Esophagus squamous epithelium (tissue), 4 donors: ENCODE measurements around the gene CDC42SE1.

ENCODE experiments used
- POLR2A ChIP-seq, 4 donors: fragments of 450-650 bp; IDR thresholded peaks; one replicate each; pipeline ENCODE4 v1.6.1; 2017; ENCODE audit warnings: antibody characterized with exemption in 4 of 4, mild to moderate bottlenecking in 4 of 4, moderate library complexity in 3 of 4
- TF ChIP-seq, protein P1 (sequence below), 6 experiments: fragments of 450-650 bp in 4 of 6; fragments of 200-600 bp in 2 of 6; sonication (generic) in 2 of 6; IDR thresholded peaks; one replicate each; pipeline ENCODE4 v1.5.1; 2016 to 2019; ENCODE audit warnings: antibody characterized with exemption in 6 of 6, mild to moderate bottlenecking in 4 of 6, moderate library complexity in 4 of 6

DNA sequence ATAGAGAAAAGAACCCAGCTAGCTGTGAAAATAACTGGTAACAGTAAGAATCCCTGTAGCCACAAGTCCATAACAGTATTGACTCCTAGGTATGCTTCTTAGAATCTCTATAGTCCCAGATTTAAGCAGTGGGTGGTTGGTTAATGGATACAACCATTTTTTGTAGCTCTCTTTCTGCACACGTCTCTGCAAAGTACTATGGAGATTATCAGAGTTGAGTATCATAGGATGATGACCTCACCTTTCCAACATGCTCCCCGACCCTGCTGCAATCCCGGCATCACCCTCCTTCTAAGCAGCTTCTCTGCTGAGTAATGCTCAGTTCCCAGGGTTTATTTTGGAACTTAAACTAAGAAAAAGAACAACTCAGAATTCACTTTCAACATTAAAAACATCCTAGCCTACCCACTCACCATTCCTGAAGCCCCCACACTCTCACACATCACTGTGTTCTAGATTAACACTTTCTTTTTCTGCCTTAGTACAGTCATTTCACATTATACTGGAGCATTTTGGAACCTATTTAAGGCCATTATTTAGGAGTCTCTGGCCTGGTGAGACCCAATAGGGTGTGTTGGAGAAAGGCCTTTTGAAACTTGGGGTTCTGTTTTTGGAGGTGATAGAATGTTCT is 3.4 kb upstream of the CDC42SE1 start:
- TF ChIP-seq, protein P1, sequence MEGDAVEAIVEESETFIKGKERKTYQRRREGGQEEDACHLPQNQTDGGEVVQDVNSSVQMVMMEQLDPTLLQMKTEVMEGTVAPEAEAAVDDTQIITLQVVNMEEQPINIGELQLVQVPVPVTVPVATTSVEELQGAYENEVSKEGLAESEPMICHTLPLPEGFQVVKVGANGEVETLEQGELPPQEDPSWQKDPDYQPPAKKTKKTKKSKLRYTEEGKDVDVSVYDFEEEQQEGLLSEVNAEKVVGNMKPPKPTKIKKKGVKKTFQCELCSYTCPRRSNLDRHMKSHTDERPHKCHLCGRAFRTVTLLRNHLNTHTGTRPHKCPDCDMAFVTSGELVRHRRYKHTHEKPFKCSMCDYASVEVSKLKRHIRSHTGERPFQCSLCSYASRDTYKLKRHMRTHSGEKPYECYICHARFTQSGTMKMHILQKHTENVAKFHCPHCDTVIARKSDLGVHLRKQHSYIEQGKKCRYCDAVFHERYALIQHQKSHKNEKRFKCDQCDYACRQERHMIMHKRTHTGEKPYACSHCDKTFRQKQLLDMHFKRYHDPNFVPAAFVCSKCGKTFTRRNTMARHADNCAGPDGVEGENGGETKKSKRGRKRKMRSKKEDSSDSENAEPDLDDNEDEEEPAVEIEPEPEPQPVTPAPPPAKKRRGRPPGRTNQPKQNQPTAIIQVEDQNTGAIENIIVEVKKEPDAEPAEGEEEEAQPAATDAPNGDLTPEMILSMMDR (IDR thresholded peaks at IDR 0.05) = no peak
- TF ChIP-seq POLR2A (IDR thresholded peaks at IDR 0.05) = no peak
